GM19025 (cell line): ENCODE measurements around the gene CCL26.

Source experiments
- ATAC-seq: cut with Tn5 transposase; IDR thresholded peaks from one replicate; pipeline ENCODE4 v1.9.1; 2021; ENCODE audit warnings: mild to moderate bottlenecking, low read depth, moderate library complexity; ENCODE audit not compliant: unreplicated experiment

CCL26 gene, protein sequence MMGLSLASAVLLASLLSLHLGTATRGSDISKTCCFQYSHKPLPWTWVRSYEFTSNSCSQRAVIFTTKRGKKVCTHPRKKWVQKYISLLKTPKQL

DNA sequence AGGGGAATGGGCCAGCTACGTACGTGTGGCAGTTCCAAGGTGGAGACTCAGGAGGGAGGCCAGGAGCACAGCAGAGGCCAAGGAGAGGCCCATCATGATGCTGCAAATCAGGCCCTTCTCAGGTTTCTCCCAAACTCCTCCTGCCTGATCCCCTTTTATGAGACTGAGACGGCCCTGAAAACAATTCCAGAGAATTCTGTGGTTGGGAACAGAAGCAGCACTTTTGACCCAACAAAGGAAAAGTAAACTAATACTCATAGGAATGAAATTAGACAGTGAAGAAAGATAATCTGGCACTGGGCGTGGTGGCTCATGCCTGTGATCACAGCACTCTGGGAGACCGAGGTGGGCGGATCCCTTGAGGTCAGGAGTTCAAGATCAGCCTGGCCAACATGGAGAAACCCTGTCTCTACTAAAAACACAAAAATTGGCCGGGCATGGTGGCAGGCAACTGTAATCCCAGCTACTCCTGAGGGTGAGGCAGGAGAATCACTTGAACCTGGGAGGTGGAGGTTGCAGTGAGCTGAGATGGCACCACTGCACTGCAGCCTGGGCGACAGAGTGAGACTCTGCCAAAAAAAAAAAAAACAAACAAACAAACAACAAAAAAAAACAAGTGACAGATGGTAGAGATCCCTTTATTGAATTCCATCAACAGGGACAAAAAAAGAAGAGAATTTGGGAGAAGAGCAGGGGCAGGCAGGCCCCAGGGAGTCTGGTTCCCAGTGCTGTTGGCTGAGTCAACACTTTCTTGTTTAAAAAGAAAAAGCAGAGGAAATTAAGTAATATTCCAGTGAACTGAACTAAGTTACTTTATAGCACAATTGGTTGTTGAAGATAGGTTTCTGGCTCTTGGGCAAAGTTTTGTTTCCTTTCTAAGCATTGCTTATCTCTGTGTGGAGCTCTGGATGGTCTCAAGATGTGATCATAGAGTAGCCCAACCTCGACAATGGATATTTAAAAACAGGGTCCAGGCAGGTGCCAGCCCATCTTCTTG lies at the start of gene CCL26:
Gene CCL26, minus strand, starts transcription at position 131 of the 997 bp plus-strand sequence. Its CDS starts 35 bp downstream, at position 96.
- ATAC-seq: no peak

DNA sequence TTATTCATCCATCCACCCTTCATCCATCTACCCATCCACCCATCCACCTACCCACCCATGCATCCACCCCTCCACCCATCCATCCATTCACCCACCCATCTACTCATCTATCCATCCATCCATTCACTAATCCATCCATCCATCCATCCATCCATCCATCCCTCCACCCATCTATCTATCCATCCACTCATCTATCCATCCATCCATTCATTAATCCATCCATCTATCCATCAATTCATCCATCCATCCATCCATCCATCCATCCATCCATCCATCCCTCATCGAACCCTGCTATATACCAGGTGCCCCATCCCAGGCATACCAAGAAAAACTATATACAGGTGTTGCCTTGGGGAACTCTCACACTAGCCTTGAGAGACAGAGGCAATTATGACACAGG lies 48.7 kb upstream of the CCL26 start:
- ATAC-seq: no peak

DNA sequence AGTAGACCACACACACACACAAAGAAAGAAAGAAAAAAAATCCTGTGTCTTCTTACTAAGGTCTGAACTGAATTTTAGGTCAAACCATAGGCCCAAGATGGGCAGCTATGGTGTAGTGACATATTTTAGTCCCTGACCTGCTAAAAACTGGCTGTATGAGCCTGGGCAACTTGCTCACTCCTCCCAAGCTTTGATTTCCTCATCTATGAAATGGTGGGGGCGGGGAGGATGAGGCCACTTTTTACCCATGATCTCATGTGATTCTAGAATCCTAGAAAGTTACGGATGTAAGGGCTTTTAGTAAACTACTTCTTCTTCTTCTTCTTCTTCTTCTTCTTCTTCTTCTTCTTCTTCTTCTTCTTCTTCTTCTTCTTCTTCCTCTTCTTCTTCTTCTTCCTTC lies 47.7 kb upstream of the CCL26 start:
- ATAC-seq: no peak

DNA sequence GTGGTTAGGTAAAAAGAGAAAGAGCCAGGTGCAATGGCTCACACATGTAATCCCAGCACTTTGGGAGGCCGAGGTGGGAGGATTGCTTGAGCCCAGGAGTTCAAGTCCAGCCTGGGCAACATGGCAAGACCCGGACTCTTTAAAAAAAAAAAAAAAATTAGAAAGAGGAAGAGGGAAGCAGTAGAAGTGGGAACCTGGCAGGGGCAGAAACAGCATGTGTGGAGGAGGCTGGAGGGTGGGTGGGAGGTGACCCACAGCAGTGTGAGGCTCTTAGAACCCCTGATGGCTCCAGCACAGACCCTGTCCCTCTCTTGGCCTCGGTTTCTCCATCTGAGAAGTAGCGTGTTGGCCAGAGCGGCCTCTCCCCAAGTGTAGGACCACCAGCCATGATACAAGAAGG lies 46.5 kb upstream of the CCL26 start:
- ATAC-seq: no peak

DNA sequence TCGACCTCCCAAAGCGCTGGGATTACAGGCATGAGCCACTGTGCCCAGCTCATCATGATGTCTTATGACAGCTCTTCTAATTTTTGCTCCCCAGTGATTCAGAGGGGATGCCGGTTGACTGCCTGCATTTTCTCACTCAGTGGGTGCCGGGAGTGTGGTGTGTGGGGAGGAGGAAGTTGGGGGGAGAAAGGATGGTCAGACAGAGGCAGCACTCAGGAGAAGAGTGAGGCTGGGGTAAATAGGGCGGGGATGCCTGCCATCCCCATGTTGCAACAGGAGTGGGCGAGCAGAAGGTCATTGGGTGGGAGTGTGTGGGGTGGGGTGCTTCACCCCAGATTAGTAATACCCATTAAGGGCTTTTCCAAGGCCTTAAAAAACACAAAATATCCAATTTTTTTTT lies 45.1 kb upstream of the CCL26 start:
- ATAC-seq: no peak

DNA sequence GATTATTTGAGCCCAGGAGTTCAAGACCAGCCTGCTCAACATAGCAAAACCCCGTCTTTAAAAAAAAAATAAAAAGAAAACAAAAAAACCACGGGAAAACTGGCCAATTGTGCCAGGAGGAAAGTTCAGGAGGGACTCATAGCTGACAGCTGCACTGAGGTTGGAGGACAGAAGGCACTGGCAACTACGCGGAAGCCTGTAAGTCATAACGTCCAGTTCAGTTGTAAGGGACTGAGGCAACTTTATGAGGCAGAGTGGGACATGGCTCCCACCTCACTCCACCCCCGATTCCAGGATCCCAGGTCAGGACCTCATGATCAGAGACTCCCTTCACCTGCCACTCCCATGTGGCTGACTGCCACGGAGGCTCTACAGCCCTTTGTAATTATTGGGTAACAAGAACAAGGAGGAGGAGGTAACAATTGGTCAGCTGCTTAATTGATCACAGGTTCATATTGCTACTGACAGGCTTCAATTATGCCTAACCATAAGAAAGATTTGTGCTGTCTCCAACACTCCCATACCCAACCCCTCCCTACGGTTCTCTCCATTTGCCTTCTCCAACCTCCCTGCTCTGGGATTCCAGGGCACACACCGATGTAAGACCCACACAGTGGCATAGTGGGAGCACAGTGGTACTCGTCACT lies 43.5 kb upstream of the CCL26 start:
- ATAC-seq: no peak

DNA sequence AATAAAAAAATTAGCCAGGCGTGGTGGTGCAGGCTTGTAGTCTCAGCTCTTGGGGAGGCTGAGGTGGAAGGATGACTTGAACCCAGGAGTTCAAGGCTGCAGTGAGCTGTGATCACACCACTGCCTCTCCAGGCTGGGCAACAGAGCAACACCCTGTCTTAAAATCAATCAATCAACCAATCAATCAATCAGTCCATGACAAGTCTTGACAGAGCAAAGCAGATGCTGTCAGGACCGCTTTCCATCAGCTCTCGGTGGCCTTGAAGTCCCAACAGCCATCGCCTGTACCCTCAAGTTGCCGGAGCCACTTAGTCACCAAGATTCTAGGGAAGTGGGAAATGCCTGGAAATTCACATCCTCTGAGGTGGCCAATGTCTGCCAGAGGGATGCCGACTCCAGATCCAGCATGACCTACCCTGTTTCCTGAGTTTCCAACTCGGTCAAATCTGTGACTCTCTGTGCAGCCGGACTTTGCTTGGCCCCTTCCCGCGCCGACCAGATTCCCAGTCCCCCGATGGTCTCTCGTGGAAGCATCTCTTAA lies 42.5 kb upstream of the CCL26 start:
- no peak for ATAC-seq

DNA sequence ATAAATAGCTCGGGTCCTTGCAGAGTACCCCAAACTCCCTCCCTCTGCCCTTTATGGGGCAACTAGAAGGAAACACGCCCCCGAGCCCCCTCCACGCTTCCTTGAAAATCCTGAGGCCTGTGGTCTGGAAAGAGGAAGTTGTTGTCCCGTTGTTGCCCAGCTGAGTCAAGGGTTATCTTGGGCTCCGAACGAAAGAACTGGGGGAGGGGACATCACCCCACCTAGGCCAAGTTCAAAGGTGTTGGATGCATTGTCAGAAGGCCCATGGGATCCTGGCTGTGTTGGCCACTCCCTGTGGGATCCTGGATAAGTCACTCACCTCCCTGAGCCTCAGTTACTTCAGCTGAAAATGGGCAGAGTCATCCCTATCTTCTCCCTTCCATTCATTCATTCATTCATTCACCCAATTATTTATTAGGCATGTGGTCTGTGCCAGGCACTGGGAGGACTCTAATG lies 41.8 kb upstream of the CCL26 start, which contains the start of gene CCL24:
Gene CCL24, minus strand, starts transcription at position 26 of the 456 bp plus-strand sequence. CDS start 91 bp downstream, outside the sequence.
- no peak for ATAC-seq

DNA sequence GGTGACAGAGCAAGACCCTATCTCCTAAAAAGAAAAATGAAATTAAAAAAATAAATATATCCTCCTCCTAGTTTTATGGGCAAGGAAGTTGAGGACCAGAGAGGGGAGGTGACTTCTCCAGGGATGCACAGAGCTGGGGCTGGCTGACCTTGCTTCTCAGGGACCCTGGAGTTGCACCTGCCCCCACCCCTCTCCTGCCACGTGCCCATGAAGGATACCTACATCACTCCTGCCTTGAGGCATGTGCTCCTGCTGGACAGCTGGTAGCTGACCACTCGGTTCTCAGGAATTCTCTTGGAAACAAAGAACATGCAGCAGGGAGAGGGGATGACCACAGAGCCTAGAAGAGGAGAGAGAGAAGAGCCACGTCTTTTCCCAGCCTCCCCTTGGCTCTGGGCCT lies 41.1 kb upstream of the CCL26 start:
- no peak for ATAC-seq

DNA sequence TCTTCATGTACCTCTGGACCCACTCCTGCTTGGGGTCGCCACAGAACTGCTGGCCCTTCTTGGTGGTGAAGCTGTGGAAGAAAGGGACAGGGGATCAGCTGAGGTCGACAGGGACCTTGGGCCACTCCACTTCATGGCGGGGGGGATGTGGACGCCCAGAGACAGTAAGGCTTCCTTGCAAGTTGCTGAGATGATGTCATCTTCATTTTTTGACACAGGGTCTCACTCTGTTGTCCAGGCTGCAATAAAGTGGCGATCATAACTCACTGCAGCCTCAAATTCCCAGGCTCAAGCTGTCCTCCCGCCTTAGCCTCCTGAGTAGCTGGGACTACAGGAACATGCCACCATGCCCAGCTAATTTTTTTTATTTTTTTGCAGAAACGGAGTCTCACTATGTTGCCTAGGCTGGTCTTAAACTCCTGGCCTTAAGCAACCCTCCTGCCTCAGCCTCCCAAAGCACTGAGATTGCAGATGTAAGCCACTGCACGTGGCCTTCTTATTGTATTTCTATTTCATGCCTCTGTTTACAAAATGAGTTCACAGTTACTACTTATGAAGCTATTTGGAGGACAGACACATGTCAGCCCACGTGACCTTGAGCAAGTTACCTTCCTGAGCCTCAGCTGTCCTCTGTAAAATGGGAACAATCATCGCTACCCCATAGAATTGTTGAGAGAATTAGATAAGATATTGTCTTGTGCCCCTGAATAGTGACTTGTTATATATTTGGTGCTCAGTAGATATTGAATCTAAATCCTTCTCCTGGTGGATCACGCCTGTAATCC lies 40.1 kb upstream of the CCL26 start:
- no peak for ATAC-seq

DNA sequence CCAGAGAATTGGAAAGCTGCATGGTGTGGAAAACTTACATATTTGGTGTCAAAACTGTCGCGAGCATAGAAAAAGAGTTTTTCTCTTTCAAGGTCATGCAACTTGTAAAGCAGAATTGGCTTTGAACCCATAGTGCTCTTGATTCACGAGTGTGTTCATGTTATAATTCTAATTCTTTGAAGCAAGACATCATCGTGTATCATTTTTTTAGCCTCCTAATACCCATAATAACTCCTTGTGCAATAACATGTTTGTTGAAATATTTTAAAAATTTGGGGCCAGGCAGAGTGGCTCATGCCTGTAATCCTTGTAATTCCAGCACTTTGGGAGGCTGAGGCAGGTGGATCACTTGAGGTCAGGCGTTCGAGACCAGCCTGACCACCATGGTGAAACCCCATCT lies 37.4 kb upstream of the CCL26 start:
- no peak for ATAC-seq

DNA sequence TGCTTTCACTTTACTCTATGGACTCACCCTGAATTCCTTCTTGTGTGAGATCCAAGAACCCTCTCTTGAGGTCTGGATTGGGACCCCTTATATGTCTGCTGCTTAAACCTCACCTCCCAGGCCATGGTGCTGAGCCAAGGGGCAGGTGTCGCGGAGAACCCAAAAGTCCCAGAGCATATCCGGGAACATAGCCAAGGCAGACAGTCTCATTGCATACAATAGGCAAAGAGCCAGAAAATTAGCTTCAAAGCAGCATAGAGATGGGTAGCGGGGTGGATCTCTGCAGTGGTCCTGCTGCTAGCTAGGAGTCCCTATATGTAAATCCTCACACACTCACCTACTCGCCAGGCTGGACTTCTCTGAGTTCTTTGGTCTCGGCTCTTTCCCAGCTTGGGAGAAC lies 36.1 kb upstream of the CCL26 start:
- no peak for ATAC-seq

DNA sequence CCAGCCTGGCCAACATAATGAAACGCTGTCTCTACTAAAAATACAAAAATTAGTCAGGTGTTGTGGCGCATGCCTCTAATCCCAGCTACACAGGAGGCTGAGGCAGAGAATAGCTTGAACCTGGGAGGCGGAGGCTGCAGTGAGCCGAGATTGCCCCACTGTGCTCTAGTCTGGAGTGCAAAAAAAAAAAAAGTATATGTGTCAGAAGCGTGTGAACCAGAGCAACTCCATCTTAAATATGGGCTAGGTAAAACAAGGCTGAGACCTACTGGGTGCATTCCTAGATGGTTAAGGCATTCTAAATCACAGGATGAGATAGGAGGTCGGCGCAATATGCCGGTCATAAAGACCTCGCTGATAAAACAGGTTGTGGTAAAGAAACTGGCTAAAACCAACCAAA lies 35.4 kb upstream of the CCL26 start:
- ATAC-seq: no peak

DNA sequence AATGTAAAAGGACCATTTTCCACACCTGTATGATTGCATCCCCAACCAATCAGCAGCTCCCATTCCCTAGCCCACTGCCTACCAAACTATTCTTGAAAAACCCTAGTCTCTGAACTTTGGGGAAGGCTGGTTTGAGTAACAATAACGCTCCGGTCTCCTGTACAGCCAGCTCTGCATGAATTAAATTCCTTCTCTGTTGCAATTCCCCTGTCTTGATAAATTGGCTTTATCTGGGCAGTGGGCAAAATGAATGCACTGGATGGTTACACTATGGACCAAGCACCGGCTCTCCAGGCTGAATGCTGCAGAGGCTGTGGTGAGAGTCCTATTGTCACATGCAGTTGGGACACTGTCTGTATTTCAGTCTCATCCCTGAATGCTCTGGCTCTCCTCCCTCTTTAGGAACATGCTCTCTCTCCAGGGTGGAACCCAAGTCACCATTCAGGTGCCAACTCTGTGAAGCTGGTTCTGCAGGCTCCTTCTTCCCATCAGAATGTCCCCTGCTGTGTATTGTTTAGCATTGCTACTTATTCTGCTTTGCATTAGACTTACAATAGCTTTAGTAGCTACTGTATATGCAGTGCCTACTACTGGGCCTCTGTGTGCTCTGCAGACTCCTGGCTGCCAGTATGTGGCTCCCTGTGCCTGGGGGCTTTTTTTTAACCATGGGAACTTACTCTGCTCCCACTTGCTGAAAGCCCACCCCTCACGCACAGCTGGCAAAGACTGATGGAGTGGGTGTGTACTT lies 34.7 kb upstream of the CCL26 start:
- ATAC-seq: no peak

DNA sequence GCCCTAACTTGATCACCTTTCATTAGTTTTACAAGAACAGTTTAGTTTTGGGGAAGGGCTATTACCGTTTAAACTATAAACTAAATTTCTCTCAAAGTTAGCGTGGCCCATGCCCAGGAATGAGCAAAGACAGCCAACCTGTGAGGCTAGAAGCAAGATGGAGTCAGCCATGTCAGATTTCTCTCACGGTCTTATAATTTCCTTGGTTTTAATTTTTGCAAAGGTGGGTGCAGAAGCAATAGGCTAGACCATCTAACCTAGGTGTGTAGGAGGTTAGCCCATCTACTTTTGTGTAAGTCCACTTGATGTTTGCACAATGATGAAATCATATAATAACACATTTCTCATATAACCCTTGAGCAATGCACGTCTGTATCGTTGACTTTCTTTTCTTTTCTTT lies 32.7 kb upstream of the CCL26 start:
- ATAC-seq: no peak

DNA sequence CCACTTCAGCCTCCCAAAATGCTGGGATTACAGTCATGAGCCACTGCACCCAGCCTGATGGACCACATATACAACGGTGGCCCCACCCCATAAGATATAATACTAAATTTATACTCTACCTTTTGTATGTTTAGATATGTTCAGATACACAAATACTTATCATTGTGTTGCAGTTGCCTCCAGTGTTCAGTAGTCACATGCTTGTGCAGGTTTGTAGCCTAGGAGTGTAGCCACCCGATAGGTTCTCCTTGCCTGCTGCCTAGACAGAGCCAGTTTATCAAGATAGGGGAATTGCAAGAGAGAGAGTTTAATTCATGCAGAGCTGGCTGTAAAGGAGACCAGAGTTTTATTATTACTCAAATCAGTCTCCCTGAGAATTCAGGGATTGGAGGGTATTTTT lies 32.0 kb upstream of the CCL26 start:
- no peak for ATAC-seq

DNA sequence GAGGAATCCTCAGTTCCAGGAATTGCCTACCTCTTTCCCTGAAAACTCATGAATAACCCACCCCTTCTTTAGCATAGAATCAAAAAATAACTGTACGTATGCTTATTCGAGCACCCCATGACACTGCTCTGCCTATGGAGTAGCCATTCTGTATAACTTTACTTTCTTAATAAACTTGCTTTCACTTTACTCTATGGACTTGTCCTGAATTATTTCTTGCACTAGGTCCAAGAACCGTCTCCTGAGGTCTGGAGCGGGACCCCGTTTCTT lies 30.5 kb upstream of the CCL26 start:
- ATAC-seq: no peak

DNA sequence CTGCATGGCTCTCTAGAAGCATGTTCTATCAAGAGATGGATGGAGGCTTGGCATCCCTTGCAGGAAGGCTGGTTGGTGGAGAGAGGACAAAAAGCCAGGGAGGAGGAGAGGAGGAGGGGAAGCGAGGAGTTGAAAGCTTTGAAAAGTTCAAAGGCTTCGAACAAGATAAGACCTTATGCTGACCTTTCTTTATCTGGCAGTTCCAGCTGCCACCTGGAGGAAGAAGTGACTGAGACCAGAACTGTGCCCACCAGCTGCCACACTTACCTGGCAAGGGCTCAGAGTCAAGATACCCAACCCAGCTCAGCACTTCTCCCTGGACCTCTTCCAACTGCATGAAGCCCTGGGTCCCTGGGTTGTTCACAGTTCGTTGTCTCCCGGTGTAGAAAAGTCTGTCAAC lies 26.8 kb upstream of the CCL26 start:
- no peak for ATAC-seq

DNA sequence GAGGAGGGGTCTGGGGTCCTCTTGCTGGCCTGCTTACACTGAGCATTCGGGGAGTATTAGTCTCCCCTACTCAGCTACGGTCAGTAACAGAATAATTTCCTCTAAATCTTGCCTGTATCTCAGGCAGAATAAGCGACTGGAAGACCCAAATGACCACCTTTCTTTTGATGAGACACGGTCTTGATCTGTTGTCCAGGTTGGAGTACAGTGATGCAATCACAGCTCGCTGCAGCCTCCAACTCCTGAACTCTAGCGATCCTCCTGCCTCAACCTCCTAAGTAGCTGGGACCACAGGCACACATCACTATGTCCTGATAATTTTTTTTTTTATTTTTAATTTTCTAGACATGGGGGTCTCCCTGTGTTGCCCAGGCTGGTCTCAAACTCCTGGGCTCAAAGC lies 24.4 kb upstream of the CCL26 start:
- ATAC-seq: no peak

DNA sequence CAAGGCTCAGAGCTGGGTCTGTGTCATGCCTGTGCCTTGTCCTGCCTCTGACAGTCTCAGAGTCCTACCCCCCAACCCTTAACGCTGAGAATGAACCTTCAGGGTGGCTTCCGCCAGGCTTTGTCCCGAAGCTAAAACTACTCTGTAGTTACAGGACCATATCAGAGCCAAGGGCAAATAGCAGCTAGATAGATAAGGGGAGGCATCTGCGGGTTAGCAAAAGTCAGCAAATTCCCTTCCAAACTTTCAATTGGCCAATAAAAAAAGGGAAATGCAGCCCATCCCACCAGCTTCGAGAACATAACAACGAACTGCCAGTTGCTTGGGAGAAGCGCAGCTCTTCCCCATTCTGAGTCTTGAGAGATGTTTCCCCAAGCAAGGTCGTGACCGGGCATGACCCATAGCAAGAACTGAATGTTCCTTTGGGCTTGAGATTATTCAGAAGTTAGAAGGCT lies 23.8 kb upstream of the CCL26 start:
- ATAC-seq: no peak
